H1 (cell line): ENCODE measurements around the gene CBY1. TPM values are rescaled to one million over a fixed set of nuclear protein-coding genes. Genes with fewer than 3 reads are reported as not detected.

Experiments
- CTCF ChIA-PET: fragments of 300-600 bp; sonication (Branson Sonifier 250); formaldehyde crosslinking; loops from one replicate; lab custom pipeline; 2021; ENCODE audit not compliant: partially characterized antibody; lab: Charles Lee
- POLR2A ChIA-PET: fragments of 300-600 bp; sonication (Branson Sonifier 250); formaldehyde crosslinking; loops from one replicate; lab custom pipeline; 2021; ENCODE audit warnings: inconsistent platforms; ENCODE audit not compliant: partially characterized antibody; lab: Charles Lee
- DNase-seq, 2 experiments: peaks; one replicate each; pipeline versions ENCODE4 v3.0.0 to v3.0.0-alpha.2; 2010 to 2022; ENCODE audit warnings: low spot score in 2 of 2, low read depth in 1 of 2, mixed read lengths in 1 of 2
- FAIRE-seq: peaks from 2 replicates; lab custom pipeline; 2011; peaks lifted over from hg19 to GRCh38; lab: Jason Lieb, UNC
- H2AFZ ChIP-seq: 2 replicates; pipeline ENCODE4 v1.8.1; 2012; ENCODE audit warnings: low read length, inconsistent platforms
- H2AK5ac ChIP-seq: 2 replicates; pipeline ENCODE4 v1.6.1; 2013; ENCODE audit warnings: low read depth, low read length
- H2BK120ac ChIP-seq: replicated peaks from 2 replicates; pipeline ENCODE3; 2013; ENCODE audit warnings: low read depth, low read length, inconsistent platforms
- H2BK12ac ChIP-seq: 2 replicates; pipeline ENCODE4 v1.6.1; 2013; ENCODE audit warnings: low read depth, low read length
- H2BK15ac ChIP-seq: 2 replicates; pipeline ENCODE4 v1.6.1; 2013; ENCODE audit warnings: low read length
- H2BK20ac ChIP-seq: 2 replicates; pipeline ENCODE4 v1.6.1; 2013; ENCODE audit warnings: low read length
- H2BK5ac ChIP-seq: 2 replicates; pipeline ENCODE4 v1.6.1; 2013; ENCODE audit warnings: low read depth, low read length
- H3K14ac ChIP-seq: 2 replicates; pipeline ENCODE4 v1.6.1; 2013; ENCODE audit warnings: inconsistent platforms; ENCODE audit not compliant: insufficient read length
- H3K18ac ChIP-seq: 2 replicates; pipeline ENCODE4 v1.6.1; 2013; ENCODE audit warnings: low read length; ENCODE audit errors: extremely low read depth
- H3K23ac ChIP-seq: 2 replicates; pipeline ENCODE4 v1.6.1; 2013; ENCODE audit warnings: inconsistent platforms; ENCODE audit not compliant: insufficient read length
- H3K23me2 ChIP-seq: 2 replicates; pipeline ENCODE4 v1.6.1; 2013; ENCODE audit warnings: low read depth, low read length
- H3K27ac ChIP-seq: 2 replicates; pipeline ENCODE4 v1.6.1; 2011; ENCODE audit warnings: low read depth, low read length, inconsistent platforms
- H3K27me3 ChIP-seq, 4 experiments: replicated peaks in 1 of 4; 1 replicate in 1 of 4; 2 replicates in 3 of 4; pipeline versions ENCODE4 v1.6.1 to v1.8.1; 2011 to 2013; ENCODE audit warnings: low read length in 3 of 4, mild to moderate bottlenecking in 3 of 4, inconsistent platforms in 2 of 4, mixed read lengths in 2 of 4, moderate library complexity in 1 of 4; ENCODE audit not compliant: control insufficient read depth in 3 of 4, insufficient read depth in 3 of 4; ENCODE audit errors: extremely low read depth in 1 of 4
- H3K36me3 ChIP-seq, 4 experiments: 2 replicates each; pipeline versions ENCODE4 v1.6.1 to v1.8.1; 2011 to 2013; ENCODE audit warnings: mild to moderate bottlenecking in 4 of 4, low read length in 3 of 4, moderate library complexity in 2 of 4, control low read depth in 1 of 4, inconsistent platforms in 1 of 4; ENCODE audit not compliant: insufficient read depth in 4 of 4, control insufficient read depth in 2 of 4
- H3K4ac ChIP-seq: replicated peaks from 2 replicates; pipeline ENCODE3; 2013; ENCODE audit warnings: low read length, low read depth, mixed read lengths, inconsistent platforms; ENCODE audit not compliant: insufficient read length
- H3K4me1 ChIP-seq, 4 experiments: replicated peaks in 1 of 4; 1 replicate in 1 of 4; 2 replicates in 3 of 4; pipeline versions ENCODE4 v1.6.1 to v1.8.1; 2011 to 2013; ENCODE audit warnings: low read length in 3 of 4, inconsistent platforms in 2 of 4, mixed read lengths in 1 of 4; ENCODE audit not compliant: insufficient read depth in 4 of 4, control insufficient read depth in 3 of 4
- H3K4me2 ChIP-seq, 2 experiments: 2 replicates each; pipeline versions ENCODE4 v1.6.1 to v1.8.1; 2011 to 2013; ENCODE audit warnings: low read depth in 2 of 2, low read length in 2 of 2, control low read depth in 1 of 2, inconsistent platforms in 1 of 2, mild to moderate bottlenecking in 1 of 2; ENCODE audit not compliant: insufficient read depth in 1 of 2
- H3K4me3 ChIP-seq, 4 experiments: fragments of 200-600, 300-600 bp in 1 of 4; sonication (generic), shearing (Covaris generic), sonication (Bioruptor Twin) in 1 of 4; 2 replicates each; pipeline versions ENCODE4 v1.5.1 to v1.8.1; 2011 to 2016; ENCODE audit warnings: low read length in 4 of 4, low read depth in 3 of 4, control low read depth in 2 of 4, inconsistent platforms in 2 of 4, mild to moderate bottlenecking in 2 of 4, mixed read lengths in 1 of 4, moderate library complexity in 1 of 4; ENCODE audit not compliant: insufficient read depth in 2 of 4; ENCODE audit errors: extremely low read depth in 1 of 4
- H3K56ac ChIP-seq: replicated peaks from 2 replicates; pipeline ENCODE3; 2013; ENCODE audit warnings: low read depth, mild to moderate bottlenecking, mixed read lengths, low read length, inconsistent platforms; ENCODE audit not compliant: insufficient read length
- H3K79me1 ChIP-seq: 2 replicates; pipeline ENCODE4 v1.6.1; 2013; ENCODE audit warnings: low read depth, low read length, control low read depth
- H3K79me2 ChIP-seq, 2 experiments: 2 replicates each; pipeline versions ENCODE4 v1.6.1 to v1.8.1; 2012 to 2013; ENCODE audit warnings: low read length in 2 of 2, mild to moderate bottlenecking in 2 of 2, inconsistent platforms in 1 of 2; ENCODE audit not compliant: insufficient read depth in 2 of 2, control insufficient read depth in 1 of 2
- H3K9ac ChIP-seq, 4 experiments: replicated peaks in 1 of 4; 1 replicate in 1 of 4; 2 replicates in 3 of 4; pipeline versions ENCODE4 v1.6.1 to v1.8.1; 2011 to 2013; ENCODE audit warnings: low read depth in 3 of 4, low read length in 3 of 4, control low read depth in 2 of 4, mild to moderate bottlenecking in 2 of 4, moderate library complexity in 2 of 4, inconsistent platforms in 1 of 4; ENCODE audit errors: extremely low read depth in 1 of 4
- H3K9me3 ChIP-seq, 2 experiments: 2 replicates each; pipeline versions ENCODE4 v1.6.1 to v1.8.1; 2012 to 2013; ENCODE audit warnings: mild to moderate bottlenecking in 2 of 2, moderate library complexity in 2 of 2, control low read depth in 1 of 2, inconsistent platforms in 1 of 2, low read depth in 1 of 2, low read length in 1 of 2, mixed read lengths in 1 of 2; ENCODE audit not compliant: insufficient read depth in 2 of 2
- H4K20me1 ChIP-seq, 2 experiments: replicated peaks in 1 of 2; 2 replicates each; pipeline versions ENCODE3 to v1.8.1; 2011 to 2013; ENCODE audit warnings: inconsistent platforms in 2 of 2, low read length in 2 of 2, mild to moderate bottlenecking in 1 of 2; ENCODE audit not compliant: insufficient read depth in 2 of 2, control insufficient read depth in 1 of 2
- H4K5ac ChIP-seq: 2 replicates; pipeline ENCODE4 v1.6.1; 2013; ENCODE audit warnings: low read length, low read depth, mixed read lengths, inconsistent platforms; ENCODE audit not compliant: insufficient read length
- H4K8ac ChIP-seq: 2 replicates; pipeline ENCODE4 v1.8.0; 2013; ENCODE audit warnings: mild to moderate bottlenecking, moderate library complexity, low read length, inconsistent platforms; ENCODE audit not compliant: insufficient read depth; ENCODE audit errors: extremely low read depth
- H4K91ac ChIP-seq: replicated peaks from 2 replicates; pipeline ENCODE3; 2013; ENCODE audit warnings: low read length, mixed read lengths, inconsistent platforms; ENCODE audit not compliant: insufficient read length
- ASH2L ChIP-seq: fragments of 200-600, 300-600 bp; sonication (generic); IDR thresholded peaks from one replicate; pipeline ENCODE4 v1.7.1; 2017; ENCODE audit warnings: low read length
- CHD2 ChIP-seq: IDR thresholded peaks from 2 replicates; pipeline ENCODE4 v1.6.1; 2012; ENCODE audit warnings: low read length, improper control_type of control experiment
- HDAC6 ChIP-seq: IDR thresholded peaks from one replicate; pipeline ENCODE4 v1.7.1; 2012; ENCODE audit warnings: low read depth, mild to moderate bottlenecking, inconsistent platforms, low read length, moderate library complexity
- RXRA ChIP-seq: IDR thresholded peaks from 2 replicates; pipeline ENCODE4 v1.6.1; 2011; ENCODE audit warnings: low read depth, mild to moderate bottlenecking, low read length, moderate library complexity; ENCODE audit not compliant: insufficient read depth
- SAP30 ChIP-seq: fragments of 300-600 bp; sonication (generic); IDR thresholded peaks from 2 replicates; pipeline ENCODE4 v1.7.1; 2012; ENCODE audit warnings: low read length, moderate library complexity, mild to moderate bottlenecking, inconsistent platforms; ENCODE audit not compliant: insufficient read depth, insufficient replicate concordance
- WGBS, 2 experiments: shearing (Covaris generic) in 1 of 2; methylation state at CpG; one replicate each; pipeline versions ENCODE4 v1.1.6 to v1.1.7; 2013 to 2015; ENCODE audit warnings: low lambda C conversion rate in 2 of 2, mixed read lengths in 2 of 2, inconsistent platforms in 1 of 2, low coverage in 1 of 2, missing lambda C conversion rate in 1 of 2; ENCODE audit not compliant: insufficient replicate concordance in 2 of 2, insufficient coverage in 1 of 2, insufficient read length in 1 of 2; ENCODE audit errors: extremely low coverage in 1 of 2, missing lambda C conversion rate in 1 of 2; 5-methylcytosine and 5-hydroxymethylcytosine counted together
- polyA plus RNA-seq, 7 experiments: library from polyadenylated mRNA; depleted of rRNA in 3 of 7; stranded (reverse) in 5 of 7; unstranded in 2 of 7; fragments of >200 nt in 5 of 7; fragments of 200-250 nt in 2 of 7; gene quantifications; 1 replicate in 5 of 7; 2 replicates in 1 of 7; 4 replicates in 1 of 7; pipeline versions ENCODE4 v1.2.1 to v1.2.3, GENCODE V29; 2011 to 2013; ENCODE audit warnings: missing spikeins in 2 of 7, mixed read lengths in 2 of 7
- total RNA-seq: library from RNA; stranded (reverse); fragmentation: NEBNext Ultra II Directional; extraction: Animal tissue kit (Norgen Biotek cat#: 25700); gene quantifications from 2 replicates; pipeline ENCODE4 v1.2.1, GENCODE V29; 2021
- TF ChIP-seq, protein P1 (sequence below): IDR thresholded peaks from 2 replicates; pipeline ENCODE4 v1.6.1; 2011; ENCODE audit warnings: low read length, improper control_type of control experiment
- TF ChIP-seq, protein P2 (sequence below): IDR thresholded peaks from 2 replicates; pipeline ENCODE4 v1.6.1; 2012; ENCODE audit warnings: low read length, inconsistent platforms

The CBY1 gene
- total and polyA plus RNA-seq, 2 of the 8 experiments (the other 6 are each of a cell fraction or from before 2014, with no cell fraction given) = 23.2 to 30.2 TPM

DNA sequence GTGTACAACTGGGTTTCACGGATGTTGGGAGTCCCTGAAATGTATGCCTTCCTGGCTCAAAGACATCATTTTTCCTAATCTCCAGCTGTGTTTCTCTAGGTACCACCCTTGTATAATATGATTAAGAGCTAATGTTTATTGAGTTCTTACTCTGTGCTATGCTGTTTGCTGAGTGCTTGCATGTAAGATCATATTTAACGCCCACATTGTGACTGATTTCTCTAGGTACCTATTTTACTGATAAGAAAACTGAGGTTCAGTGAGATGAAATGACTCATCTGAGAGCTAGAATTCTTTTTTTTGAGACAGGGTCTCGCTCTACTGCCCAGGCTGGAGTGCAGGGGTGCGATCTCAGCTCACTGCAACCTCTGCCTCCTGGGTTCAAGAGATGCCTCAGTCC lies 42.9 kb upstream of the CBY1 start:
- POLR2A ChIA-PET = interaction anchor here (1.1 kb wide), 1 partner anchor 702 kb away, joined by 3 read pairs; no protein-coding TSS in a partner anchor
- Histone ChIP-seq H3K27me3 (no peaks in the 10 kb centered on the region), H4K5ac (no peak overlapping the region), H3K4ac (no peak overlapping the region), H2BK15ac (no peak overlapping the region), H4K91ac (no peak overlapping the region), H2BK120ac (no peak overlapping the region), H3K4me3 (no peak overlapping the region), H2AK5ac (no peak overlapping the region), H3K4me2 (no peak overlapping the region), H4K20me1 (peaks cover 0 to 1% of the 10 kb centered on the region in 2 experiments), H3K18ac (no peak overlapping the region), H3K9ac (no peak overlapping the region), H2BK20ac (no peak overlapping the region), H3K27ac (no peak overlapping the region), H3K56ac (no peak overlapping the region), H3K36me3 (peaks cover 0 to 14% (median 5%) of the 10 kb centered on the region in 4 experiments; a peak in 3 of 8 replicates), H2AFZ (no peak overlapping the region), H3K79me1 (no peaks in the 10 kb centered on the region), H4K8ac (no peak overlapping the region), H3K79me2 (no peaks in the 10 kb centered on the region), H3K23ac (no peak overlapping the region), H3K4me1 (no peaks in the 10 kb centered on the region), H3K23me2 (no peaks in the 10 kb centered on the region; the same call in 1 of the 2 replicates), H2BK12ac (no peak overlapping the region), H3K9me3 (no peaks in the 10 kb centered on the region), H3K14ac (no peak overlapping the region), H2BK5ac (no peak overlapping the region)
- CTCF ChIA-PET = interaction anchor here (0.9 to 1.2 kb wide), 3 partner anchors 52 to 145 kb away, joined by 3 to 4 read pairs (median 4); partner anchors contain the start of genes KDELR3 and TOMM22
- FAIRE-seq = no peak
- DNase-seq = no peak
- TF ChIP-seq ASH2L (no peak), RXRA (no peak), SAP30 (no peak), CHD2 (no peak), HDAC6 (no peak)
- TF ChIP-seq, protein P1, sequence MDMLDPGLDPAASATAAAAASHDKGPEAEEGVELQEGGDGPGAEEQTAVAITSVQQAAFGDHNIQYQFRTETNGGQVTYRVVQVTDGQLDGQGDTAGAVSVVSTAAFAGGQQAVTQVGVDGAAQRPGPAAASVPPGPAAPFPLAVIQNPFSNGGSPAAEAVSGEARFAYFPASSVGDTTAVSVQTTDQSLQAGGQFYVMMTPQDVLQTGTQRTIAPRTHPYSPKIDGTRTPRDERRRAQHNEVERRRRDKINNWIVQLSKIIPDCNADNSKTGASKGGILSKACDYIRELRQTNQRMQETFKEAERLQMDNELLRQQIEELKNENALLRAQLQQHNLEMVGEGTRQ = no peak
- TF ChIP-seq, protein P2, sequence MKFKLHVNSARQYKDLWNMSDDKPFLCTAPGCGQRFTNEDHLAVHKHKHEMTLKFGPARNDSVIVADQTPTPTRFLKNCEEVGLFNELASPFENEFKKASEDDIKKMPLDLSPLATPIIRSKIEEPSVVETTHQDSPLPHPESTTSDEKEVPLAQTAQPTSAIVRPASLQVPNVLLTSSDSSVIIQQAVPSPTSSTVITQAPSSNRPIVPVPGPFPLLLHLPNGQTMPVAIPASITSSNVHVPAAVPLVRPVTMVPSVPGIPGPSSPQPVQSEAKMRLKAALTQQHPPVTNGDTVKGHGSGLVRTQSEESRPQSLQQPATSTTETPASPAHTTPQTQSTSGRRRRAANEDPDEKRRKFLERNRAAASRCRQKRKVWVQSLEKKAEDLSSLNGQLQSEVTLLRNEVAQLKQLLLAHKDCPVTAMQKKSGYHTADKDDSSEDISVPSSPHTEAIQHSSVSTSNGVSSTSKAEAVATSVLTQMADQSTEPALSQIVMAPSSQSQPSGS = no peak
- 93% methylated on average over 4 of the region's 4 CpGs; no CpG with 5 or more reads in 1 of the 2 experiments for WGBS, 2 experiments
